Testis (tissue), 3 donors: ENCODE measurements around the gene RNASEH1. TPM values are rescaled to one million over a fixed set of nuclear protein-coding genes. Genes with fewer than 3 reads are reported as not detected.

ENCODE experiments used
- DNase-seq: peaks from one replicate; pipeline ENCODE4 v3.0.0-alpha.2; 2019
- H3K27ac ChIP-seq, 2 donors: fragments of 200-600 bp; sonication (generic); one replicate each; pipeline ENCODE4 v1.5.1; 2019
- H3K27me3 ChIP-seq: fragments of 200-600 bp; sonication (generic); one replicate; pipeline ENCODE4 v1.5.1; 2019
- H3K36me3 ChIP-seq: fragments of 200-600 bp; sonication (generic); one replicate; pipeline ENCODE4 v1.5.1; 2017; ENCODE audit warnings: low read depth; ENCODE audit errors: missing control alignments
- H3K4me1 ChIP-seq: fragments of 200-600 bp; sonication (generic); one replicate; pipeline ENCODE4 v1.5.1; 2019
- H3K4me3 ChIP-seq, 2 donors: fragments of 200-600 bp; sonication (generic); one replicate each; pipeline ENCODE4 v1.5.1; 2017 to 2019
- H3K9me3 ChIP-seq: fragments of 200-600 bp; sonication (generic); one replicate; pipeline ENCODE4 v1.5.1; 2017
- CTCF ChIP-seq, 3 experiments: fragments of 450-650 bp in 2 of 3; fragments of 200-600 bp in 1 of 3; sonication (generic) in 1 of 3; IDR thresholded peaks; one replicate each; pipeline ENCODE4 v1.5.1; 2016 to 2019; ENCODE audit warnings: antibody characterized with exemption in 3 of 3, mild to moderate bottlenecking in 2 of 3, moderate library complexity in 1 of 3
- POLR2A ChIP-seq: fragments of 450-650 bp; IDR thresholded peaks from one replicate; pipeline ENCODE4 v1.6.1; 2017; ENCODE audit warnings: antibody characterized with exemption, mild to moderate bottlenecking, moderate library complexity
- WGBS, 2 donors: methylation state at CpG; one replicate each; pipeline ENCODE4 v1.1.5; 2018; 5-methylcytosine and 5-hydroxymethylcytosine counted together
- intact Hi-C: fragments of 100-400 bp; cut with DNase I; formaldehyde crosslinking; loops from one replicate; pipeline ENCODE4 v1.15.1; 2023; ENCODE audit warnings: low total_unique reads
- polyA plus RNA-seq: library from polyadenylated mRNA; stranded (reverse); fragments of 350-450 nt; fragmentation: Illumina TruSeq; extraction: RNeasy Lipid Tissue Mini Kit (QIAGEN cat#74804); gene quantifications from one replicate; pipeline ENCODE4 v1.2.3, GENCODE V29; 2014; ENCODE audit warnings: low read depth, low replicate concordance; ENCODE audit not compliant: insufficient read depth
- total RNA-seq, 2 donors: library from RNA; depleted of rRNA; stranded (reverse); fragments of >200 nt; gene quantifications; one replicate each; pipeline ENCODE4 v1.2.3, GENCODE V29; 2016

RNASEH1 gene
- total and polyA plus RNA-seq, 3 donors from 2014 or later: 19.5 to 24.6 (median 23.5) TPM

GRCh38 chr2:3545788-3546478 is 12.2 kb downstream of the RNASEH1 start:
- intact Hi-C loops: no loop called here
- 91% methylated on average over 10 of the region's 10 CpGs for WGBS, 2 donors
- no peak for DNase-seq
- H3K27ac ChIP-seq: no peak overlapping the region
- H3K4me1 ChIP-seq: no peaks in the 10 kb centered on the region
- H3K27me3 ChIP-seq: no peaks in the 10 kb centered on the region
- no peaks in the 10 kb centered on the region for H3K36me3 ChIP-seq
- TF ChIP-seq CTCF (IDR thresholded peaks at IDR 0.05) (no peak), POLR2A (no peak)
- no peak overlapping the region for H3K4me3 ChIP-seq
- no peaks in the 10 kb centered on the region for H3K9me3 ChIP-seq

GRCh38 chr2:3543023-3543683 is 15.0 kb downstream of the RNASEH1 start:
- Histone ChIP-seq H3K4me3 (no peak overlapping the region), H3K36me3 (no peaks in the 10 kb centered on the region), H3K27me3 (no peaks in the 10 kb centered on the region), H3K9me3 (no peaks in the 10 kb centered on the region), H3K4me1 (no peaks in the 10 kb centered on the region), H3K27ac (no peak overlapping the region)
- WGBS, 2 donors: 76 to 78% methylated on average over 6 of the region's 6 CpGs
- intact Hi-C loops: no loop called here
- TF ChIP-seq CTCF (IDR thresholded peaks at IDR 0.05): no peak
- no peak for TF ChIP-seq POLR2A
- no peak for DNase-seq

- Histone ChIP-seq H3K4me1 (no peaks in the 10 kb centered on the region), H3K4me3 (no peak overlapping the region), H3K9me3 (no peaks in the 10 kb centered on the region), H3K27me3 (no peaks in the 10 kb centered on the region), H3K36me3 (no peaks in the 10 kb centered on the region), H3K27ac (no peak overlapping the region)
- TF ChIP-seq POLR2A: no peak
- TF ChIP-seq CTCF (IDR thresholded peaks at IDR 0.05): no peak
- WGBS, 2 donors: 87 to 92% methylated on average over 5 of the region's 5 CpGs
- no peak for DNase-seq
- intact Hi-C loops: no loop called here
These were observed 16.0 kb downstream of the RNASEH1 start for GRCh38 chr2:3542107-3542506.

GRCh38 chr2:3539836-3540235 is 18.3 kb downstream of the RNASEH1 start:
- no peaks in the 10 kb centered on the region for H3K9me3 ChIP-seq
- H3K27ac ChIP-seq: no peak overlapping the region
- H3K36me3 ChIP-seq: no peaks in the 10 kb centered on the region
- no peak overlapping the region for H3K4me3 ChIP-seq
- no peak for DNase-seq
- TF ChIP-seq POLR2A (no peak), CTCF (IDR thresholded peaks at IDR 0.05) (no peak)
- intact Hi-C loops: no loop called here
- peaks cover 5% of the 10 kb centered on the region for H3K4me1 ChIP-seq
- H3K27me3 ChIP-seq: no peaks in the 10 kb centered on the region
- WGBS, 2 donors: 86% methylated on average over 9 of the region's 9 CpGs
